ENCODE measurements around the gene CLCN4. TPM values are rescaled to one million over a fixed set of nuclear protein-coding genes. Genes with fewer than 3 reads are reported as not detected.

CLCN4 gene
- total and polyA plus RNA-seq, 2 of the 8 experiments (the other 6 are each of a cell fraction or from before 2014, with no cell fraction given) = 3.3 to 11.2 TPM

GRCh38 chrX:10158279-10159144 is 1.7 kb downstream of the CLCN4 start (continued):
- TF ChIP-seq GTF2F1 (IDR thresholded peaks at IDR 0.05; ENCODE audit: borderline replicate concordance, low read depth, low read length) (no peak), POU5F1 (IDR thresholded peaks at IDR 0.05; ENCODE audit: low read depth, low read length) (no peak), TAF7 (optimal IDR thresholded peaks at IDR 0.05; ENCODE audit: borderline replicate concordance, low read depth, low read length) (no peak), RBBP5 (IDR thresholded peaks at IDR 0.05; ENCODE audit: borderline replicate concordance, low read depth, low read length) (no peak), EP300 (IDR thresholded peaks at IDR 0.05; ENCODE audit: borderline replicate concordance in 1 of 2, low read depth in 2 of 2, low read length in 2 of 2) (no peak), RNF2 (IDR thresholded peaks at IDR 0.05; ENCODE audit: borderline replicate concordance, low read depth, low read length, missing control alignments, poor library complexity, severe bottlenecking) (no peak), TCF12 (IDR thresholded peaks at IDR 0.05; ENCODE audit: low read depth, low read length) (no peak), SUZ12 (IDR thresholded peaks at IDR 0.05; ENCODE audit: low read length) (no peak), MAX (IDR thresholded peaks at IDR 0.05) (peak; percentile 76)
